GM13977 (cell line): ENCODE data around the gene NFATC2IP.
"Not testable (repeated sequence)": the region's sequence is repeated elsewhere in the genome, so short reads cannot be mapped to it uniquely, and the experiment has no call there.

ENCODE experiments used
- DNase-seq: peaks from one replicate; pipeline ENCODE4 v3.0.0; 2012; ENCODE audit warnings: low spot score
- in situ Hi-C: fragments of 300-500 bp; cut with MboI; formaldehyde crosslinking; loops from one replicate; pipeline ENCODE4 v1.12.0; 2022; ENCODE audit warnings: low sequenced_read_pairs, low pct_unique_long_range_greater_than_20kb, mixed read lengths, inconsistent platforms; ENCODE audit not compliant: unreplicated experiment
- TF ChIP-seq, protein P1 (sequence below): IDR thresholded peaks from 2 replicates; pipeline ENCODE4 v1.5.1; 2012; ENCODE audit warnings: mild to moderate bottlenecking, control low read depth; ENCODE audit not compliant: insufficient read depth; ENCODE audit errors: extremely low read depth, missing control alignments

The NFATC2IP gene

DNA sequence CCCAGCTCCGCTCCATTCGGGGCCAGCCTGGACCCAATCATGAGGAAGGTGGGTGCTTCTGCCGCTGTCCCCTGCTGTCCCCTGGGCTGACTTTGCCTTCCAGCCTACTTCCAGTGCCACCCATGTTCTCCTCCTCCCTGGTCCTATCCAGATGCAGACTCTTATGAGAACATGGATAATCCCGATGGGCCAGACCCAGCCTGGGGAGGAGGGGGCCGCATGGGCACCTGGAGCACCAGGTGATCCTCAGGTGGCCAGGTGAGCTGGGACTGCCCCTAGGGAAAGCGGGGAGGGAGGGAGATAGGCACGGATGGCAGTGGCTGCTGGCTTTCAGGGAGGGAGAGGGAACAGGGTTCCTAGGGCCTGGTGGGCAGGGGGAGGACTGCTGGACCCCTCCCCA is 12.0 kb upstream of the NFATC2IP start:
- in situ Hi-C loops = no loop called here

DNA sequence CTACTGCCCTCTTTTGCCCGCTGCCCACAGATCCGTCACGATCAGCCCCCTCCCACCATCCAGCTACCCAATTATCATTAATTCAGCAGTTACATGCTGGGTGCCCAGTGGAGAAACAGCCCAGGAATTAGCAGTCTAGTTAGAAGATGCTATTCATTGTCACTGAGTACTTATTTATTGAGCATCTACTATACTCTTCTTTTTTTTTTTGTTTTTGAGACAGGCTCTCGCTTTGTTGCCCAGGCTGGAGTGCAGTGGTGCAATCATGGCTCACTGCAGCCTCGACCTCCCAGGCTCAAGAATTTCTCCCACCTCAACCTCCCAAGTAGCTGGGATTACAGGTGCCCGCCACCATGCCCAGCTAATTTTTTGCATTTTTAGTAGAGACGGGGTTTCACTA is 10.9 kb upstream of the NFATC2IP start:
- not testable (repeated sequence) for DNase-seq
- in situ Hi-C loops = loop anchor here (10.0 kb wide), 1 partner anchor 65 kb away; the partner anchor contains the start of gene ATP2A1

More for the DNA sequence above, 12.0 kb upstream of the NFATC2IP start:
- TF ChIP-seq, protein P1, sequence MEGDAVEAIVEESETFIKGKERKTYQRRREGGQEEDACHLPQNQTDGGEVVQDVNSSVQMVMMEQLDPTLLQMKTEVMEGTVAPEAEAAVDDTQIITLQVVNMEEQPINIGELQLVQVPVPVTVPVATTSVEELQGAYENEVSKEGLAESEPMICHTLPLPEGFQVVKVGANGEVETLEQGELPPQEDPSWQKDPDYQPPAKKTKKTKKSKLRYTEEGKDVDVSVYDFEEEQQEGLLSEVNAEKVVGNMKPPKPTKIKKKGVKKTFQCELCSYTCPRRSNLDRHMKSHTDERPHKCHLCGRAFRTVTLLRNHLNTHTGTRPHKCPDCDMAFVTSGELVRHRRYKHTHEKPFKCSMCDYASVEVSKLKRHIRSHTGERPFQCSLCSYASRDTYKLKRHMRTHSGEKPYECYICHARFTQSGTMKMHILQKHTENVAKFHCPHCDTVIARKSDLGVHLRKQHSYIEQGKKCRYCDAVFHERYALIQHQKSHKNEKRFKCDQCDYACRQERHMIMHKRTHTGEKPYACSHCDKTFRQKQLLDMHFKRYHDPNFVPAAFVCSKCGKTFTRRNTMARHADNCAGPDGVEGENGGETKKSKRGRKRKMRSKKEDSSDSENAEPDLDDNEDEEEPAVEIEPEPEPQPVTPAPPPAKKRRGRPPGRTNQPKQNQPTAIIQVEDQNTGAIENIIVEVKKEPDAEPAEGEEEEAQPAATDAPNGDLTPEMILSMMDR = no peak
- no peak for DNase-seq

DNA sequence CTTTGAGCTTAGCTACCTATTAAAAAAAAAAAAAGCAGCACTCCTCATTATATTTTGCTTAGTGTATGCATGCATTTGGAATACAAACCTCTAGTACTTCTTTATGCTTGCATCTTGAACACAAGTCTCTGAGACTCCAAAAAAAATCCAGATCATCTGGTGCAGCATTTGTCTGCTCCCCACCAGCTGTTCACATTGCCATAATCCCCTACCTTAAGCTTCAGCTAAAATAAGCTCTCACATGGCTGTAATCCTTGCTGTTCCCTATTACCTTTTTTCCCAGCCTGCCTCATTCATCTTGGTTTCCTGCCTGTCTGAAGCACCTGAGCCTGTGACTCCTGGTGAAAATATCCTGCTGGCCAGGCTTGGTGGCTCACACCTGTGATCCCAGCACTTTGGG is 7.5 kb upstream of the NFATC2IP start:
- in situ Hi-C loops = loop anchor here (10.0 kb wide), 1 partner anchor 68 kb away; the partner anchor contains the start of gene ATP2A1
- TF ChIP-seq, protein P1 = no peak
- no peak for DNase-seq

DNA sequence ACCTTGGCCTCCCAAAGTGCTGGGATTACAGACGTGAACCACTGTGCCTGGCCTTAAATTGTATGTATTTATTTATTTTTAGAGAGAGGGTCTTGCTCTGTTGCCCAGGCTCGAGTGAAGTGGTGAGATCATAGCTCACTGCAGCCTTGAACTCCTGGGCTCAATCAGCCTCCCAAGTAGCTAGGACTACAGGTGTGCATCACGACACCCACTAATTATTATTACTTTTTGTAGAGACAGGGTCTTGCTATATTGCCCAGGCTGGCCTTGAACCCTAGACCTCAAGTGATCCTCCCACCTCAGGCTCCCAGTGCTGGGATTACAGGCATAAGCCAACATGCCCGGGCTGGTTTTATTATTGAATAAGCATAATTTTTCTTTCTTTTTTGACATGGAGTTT is 4.1 kb upstream of the NFATC2IP start:
- in situ Hi-C loops = loop anchor here (10.0 kb wide), 1 partner anchor 72 kb away; the partner anchor contains the start of gene ATP2A1
- no peak for DNase-seq
- TF ChIP-seq, protein P1 = no peak

DNA sequence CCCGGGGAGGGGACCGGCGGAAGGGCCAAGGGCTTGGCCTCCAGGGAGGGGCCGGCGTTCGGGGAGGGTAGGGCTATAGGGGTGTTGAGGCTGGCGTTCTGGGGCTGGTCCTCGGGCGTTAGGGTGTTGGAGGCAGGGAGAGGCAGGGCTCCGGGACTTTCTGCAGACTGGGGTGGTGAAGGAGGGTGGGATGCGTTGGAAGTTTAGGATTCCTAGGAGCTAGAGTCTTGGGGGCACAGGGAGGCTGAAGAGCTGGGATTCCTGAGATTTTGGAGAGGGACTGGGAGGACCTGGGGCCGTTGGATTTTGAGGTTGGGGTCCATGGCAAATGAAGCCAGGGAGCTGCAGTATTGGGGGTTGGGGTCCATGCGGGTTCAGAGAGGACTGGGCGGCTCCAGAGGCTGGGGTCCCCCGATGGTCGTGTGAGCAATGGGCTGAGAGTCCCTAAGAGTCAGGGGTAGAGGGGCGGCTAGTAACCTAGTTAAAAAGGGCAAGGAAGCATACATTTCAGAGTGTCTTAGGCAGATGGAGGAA is 740 bp downstream of the NFATC2IP start:
- TF ChIP-seq, protein P1 = no peak
- no peak for DNase-seq
- in situ Hi-C loops = no loop called here

DNA sequence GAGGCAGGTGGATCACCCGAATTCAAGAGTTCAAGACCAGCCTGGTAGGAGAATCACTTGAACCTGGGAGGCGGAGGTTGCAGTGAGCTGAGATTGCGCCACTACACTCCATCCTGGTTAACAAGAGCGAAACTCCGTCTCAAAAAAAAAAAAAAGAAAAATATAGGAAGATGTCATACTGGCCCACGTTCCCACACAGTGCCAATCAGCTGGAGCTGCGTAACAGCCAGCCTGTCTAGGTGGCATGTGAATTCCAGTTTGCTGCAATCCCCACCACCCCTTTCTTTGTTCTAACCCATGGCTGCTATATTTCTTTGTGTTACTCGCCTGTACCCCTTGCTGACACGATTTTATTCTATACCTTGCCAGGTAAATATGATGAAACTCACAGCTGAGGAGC is 7.5 kb downstream of the NFATC2IP start:
- no peak for DNase-seq
- in situ Hi-C loops = no loop called here
- TF ChIP-seq, protein P1 = no peak

DNA sequence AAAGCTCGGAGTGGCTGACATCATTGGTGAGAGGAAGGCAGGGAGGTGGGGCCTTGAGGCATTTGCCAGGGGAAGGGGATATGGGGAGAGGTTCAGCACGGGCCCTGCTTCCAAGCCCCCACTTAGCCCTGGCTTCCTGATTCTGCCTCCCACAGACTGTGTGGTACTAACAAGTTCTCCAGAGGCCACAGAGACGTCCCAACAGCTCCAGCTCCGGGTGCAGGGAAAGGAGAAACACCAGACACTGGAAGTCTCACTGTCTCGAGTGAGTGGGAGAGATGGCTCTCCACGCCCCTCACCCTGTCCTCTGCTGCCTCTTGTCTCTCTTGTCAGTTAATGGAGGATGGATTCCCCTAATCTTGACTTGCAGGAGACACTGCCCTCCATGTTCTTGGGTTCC is 8.1 kb downstream of the NFATC2IP start:
- in situ Hi-C loops = no loop called here
- TF ChIP-seq, protein P1 = no peak
- DNase-seq = no peak
